GM12865 (cell line): ENCODE results near the gene NANOS2.
A peak's percentile ranks its signal among the peaks of the same experiment; 100 is the strongest.

Source experiments
- DNase-seq: peaks from one replicate; pipeline ENCODE4 v3.0.0; 2010; ENCODE audit warnings: low read depth
- H3K4me3 ChIP-seq: 2 replicates; pipeline ENCODE4 v1.5.1; 2011; ENCODE audit warnings: mild to moderate bottlenecking, low read depth, low read length, control low read depth
- CTCF ChIP-seq: IDR thresholded peaks from 2 replicates; pipeline ENCODE4 v1.5.1; 2011; ENCODE audit warnings: low read length, control low read depth, low read depth, inconsistent platforms; ENCODE audit not compliant: insufficient read depth; ENCODE audit errors: missing control alignments

NANOS2 gene

GRCh38 chr19:45881082-45881908 is 33.3 kb downstream of the NANOS2 start:
- no peak for DNase-seq
- H3K4me3 ChIP-seq = no peak overlapping the region
- no peak for TF ChIP-seq CTCF

DNA sequence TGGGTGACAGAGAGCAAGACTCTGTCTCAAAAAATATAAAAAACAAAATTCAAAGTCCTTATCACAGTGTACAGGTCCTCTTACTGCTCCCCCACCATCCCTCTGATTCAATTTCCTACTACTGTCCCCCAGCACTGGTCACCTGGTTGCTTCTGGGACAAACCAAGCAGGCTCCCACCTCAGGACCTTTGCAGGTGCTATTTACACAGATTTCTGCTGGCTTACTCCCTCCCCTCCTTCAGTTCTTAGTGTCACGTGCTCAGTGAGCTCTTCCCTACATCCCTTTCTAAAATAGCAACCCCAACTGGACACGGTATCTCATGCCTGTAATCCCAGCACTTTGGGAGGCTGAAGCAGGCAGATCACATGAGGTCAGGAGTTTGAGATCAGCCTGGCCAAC is 34.6 kb downstream of the NANOS2 start:
- no peak for TF ChIP-seq CTCF
- no peak overlapping the region for H3K4me3 ChIP-seq
- no peak for DNase-seq

DNA sequence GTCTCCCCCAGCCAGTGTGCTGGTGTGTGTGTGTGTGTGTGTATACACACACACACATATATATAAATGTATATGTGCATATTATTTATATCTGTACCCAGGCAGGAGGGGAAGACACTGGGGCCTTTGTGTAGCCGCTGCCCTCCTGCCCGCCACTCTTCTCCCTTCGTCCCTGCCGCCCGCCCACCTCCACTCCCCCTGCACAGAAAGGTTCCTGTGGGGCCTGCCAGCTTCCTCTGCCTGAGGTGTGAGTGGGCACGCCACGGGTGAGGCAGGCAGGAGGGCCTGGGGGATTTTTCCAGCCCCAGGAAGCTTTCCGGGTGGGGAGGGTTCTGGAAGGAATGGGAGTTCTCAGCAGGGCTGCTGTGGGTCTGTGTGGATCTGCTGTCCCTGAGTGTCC is 35.5 kb downstream of the NANOS2 start:
- no peak for DNase-seq
- no peak for TF ChIP-seq CTCF
- H3K4me3 ChIP-seq = no peak overlapping the region

- DNase-seq = no peak
- H3K4me3 ChIP-seq = no peak overlapping the region
- no peak for TF ChIP-seq CTCF
These were observed 36.4 kb downstream of the NANOS2 start for GRCh38 chr19:45878043-45878794.

- TF ChIP-seq CTCF = no peak
- DNase-seq = no peak
- no peak overlapping the region for H3K4me3 ChIP-seq
These were observed 38.0 kb downstream of the NANOS2 start for GRCh38 chr19:45876411-45877197.

- H3K4me3 ChIP-seq = no peak overlapping the region
- TF ChIP-seq CTCF = no peak
- peak; percentile 40 for DNase-seq
These were observed 38.5 kb downstream of the NANOS2 start for GRCh38 chr19:45876161-45876410.
